Measurements from ENCODE around the gene KIZ.

DNA sequence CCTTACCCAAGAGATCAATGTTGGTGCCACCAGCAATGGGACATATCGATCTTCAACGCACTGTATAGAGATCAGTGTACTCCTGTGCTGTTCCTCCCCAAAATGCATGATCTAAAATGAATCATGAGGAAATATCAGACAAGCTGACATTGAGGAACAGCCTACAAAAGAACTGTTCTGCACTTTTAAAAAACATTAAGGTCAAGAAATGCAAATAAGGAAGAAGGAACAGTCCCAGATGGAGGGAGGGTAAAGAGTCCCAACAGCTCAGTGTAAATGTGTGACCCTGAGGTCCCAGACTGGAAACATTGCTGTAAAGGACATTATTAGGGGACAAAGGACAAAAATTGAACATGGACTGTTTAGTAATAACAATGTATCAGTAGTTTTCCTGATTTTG is 152.9 kb downstream of the KIZ start:
- TF ChIP-seq, protein P1, sequence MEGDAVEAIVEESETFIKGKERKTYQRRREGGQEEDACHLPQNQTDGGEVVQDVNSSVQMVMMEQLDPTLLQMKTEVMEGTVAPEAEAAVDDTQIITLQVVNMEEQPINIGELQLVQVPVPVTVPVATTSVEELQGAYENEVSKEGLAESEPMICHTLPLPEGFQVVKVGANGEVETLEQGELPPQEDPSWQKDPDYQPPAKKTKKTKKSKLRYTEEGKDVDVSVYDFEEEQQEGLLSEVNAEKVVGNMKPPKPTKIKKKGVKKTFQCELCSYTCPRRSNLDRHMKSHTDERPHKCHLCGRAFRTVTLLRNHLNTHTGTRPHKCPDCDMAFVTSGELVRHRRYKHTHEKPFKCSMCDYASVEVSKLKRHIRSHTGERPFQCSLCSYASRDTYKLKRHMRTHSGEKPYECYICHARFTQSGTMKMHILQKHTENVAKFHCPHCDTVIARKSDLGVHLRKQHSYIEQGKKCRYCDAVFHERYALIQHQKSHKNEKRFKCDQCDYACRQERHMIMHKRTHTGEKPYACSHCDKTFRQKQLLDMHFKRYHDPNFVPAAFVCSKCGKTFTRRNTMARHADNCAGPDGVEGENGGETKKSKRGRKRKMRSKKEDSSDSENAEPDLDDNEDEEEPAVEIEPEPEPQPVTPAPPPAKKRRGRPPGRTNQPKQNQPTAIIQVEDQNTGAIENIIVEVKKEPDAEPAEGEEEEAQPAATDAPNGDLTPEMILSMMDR (IDR thresholded peaks at IDR 0.05) = no peak
- no peak for TF ChIP-seq POLR2A (IDR thresholded peaks at IDR 0.05)

Data from heart left ventricle (tissue), 13 donors.